GM15510 (cell line): ENCODE measurements around the gene RAB30.

Source experiments
- POLR2A ChIP-seq: IDR thresholded peaks from 3 replicates; pipeline ENCODE4 v1.6.1; 2011; ENCODE audit warnings: borderline replicate concordance; ENCODE audit not compliant: insufficient read length; ENCODE audit errors: extremely low read depth

RAB30 gene

DNA sequence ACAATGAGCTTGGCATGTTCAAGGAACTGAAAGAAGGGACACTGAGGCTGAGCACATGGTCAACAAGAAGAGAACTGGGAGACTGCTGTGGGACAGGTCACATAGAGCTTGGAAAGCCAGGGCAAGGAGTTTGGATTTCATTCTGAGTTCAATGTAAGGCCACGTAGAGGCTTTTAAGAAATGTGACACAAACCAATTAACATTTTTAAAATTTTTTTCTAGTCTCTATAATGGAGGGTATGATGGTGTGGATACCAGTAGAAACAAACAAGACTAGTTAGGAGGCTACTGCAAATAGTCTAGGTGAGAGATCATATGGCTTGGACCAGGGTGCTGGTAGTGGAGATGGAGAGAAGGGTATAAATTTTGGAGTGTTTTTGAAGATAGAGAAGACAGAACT lies 56.7 kb downstream of the RAB30 start:
- TF ChIP-seq POLR2A = no peak

DNA sequence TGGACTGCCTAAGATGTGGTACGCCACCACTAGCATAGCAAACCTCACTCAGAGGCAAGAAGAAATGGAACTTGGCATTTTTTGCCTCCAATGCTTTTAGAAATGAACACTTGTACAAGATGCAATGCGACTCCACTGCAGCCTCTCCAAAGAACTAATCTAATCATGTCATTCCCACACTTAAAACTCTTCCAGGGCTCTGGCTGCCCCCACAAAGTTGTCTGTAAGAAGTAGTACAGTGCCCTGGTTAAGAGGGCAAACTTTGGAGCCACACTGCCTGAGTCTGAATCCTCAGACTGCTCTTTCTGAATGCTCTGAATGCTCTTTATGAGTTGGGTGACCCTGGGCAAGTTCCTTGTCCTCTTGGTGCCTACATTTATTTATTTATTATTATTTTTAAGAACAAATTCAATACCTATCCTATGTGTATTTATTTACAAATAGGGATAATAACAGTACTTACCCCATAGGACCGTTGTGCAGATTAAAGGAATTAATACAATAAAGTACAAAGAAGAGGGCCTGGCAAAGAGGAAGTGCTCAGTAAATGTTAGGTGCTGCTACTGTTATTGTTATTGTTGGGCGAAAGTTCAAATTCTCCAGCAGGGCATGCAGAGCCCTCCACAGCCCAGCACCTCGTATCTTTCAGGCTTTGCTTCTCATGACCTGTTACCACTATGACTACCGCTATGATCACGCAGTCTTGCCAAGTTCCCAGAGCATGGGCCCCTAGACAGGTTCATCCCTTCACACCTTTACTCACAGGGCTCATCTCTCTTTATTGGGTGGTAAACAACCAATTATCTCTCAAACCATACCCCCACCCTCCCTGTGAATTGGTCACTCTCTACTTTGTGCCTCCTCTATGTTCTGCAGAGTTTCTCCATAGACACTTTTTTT lies 59.3 kb downstream of the RAB30 start:
- no peak for TF ChIP-seq POLR2A

DNA sequence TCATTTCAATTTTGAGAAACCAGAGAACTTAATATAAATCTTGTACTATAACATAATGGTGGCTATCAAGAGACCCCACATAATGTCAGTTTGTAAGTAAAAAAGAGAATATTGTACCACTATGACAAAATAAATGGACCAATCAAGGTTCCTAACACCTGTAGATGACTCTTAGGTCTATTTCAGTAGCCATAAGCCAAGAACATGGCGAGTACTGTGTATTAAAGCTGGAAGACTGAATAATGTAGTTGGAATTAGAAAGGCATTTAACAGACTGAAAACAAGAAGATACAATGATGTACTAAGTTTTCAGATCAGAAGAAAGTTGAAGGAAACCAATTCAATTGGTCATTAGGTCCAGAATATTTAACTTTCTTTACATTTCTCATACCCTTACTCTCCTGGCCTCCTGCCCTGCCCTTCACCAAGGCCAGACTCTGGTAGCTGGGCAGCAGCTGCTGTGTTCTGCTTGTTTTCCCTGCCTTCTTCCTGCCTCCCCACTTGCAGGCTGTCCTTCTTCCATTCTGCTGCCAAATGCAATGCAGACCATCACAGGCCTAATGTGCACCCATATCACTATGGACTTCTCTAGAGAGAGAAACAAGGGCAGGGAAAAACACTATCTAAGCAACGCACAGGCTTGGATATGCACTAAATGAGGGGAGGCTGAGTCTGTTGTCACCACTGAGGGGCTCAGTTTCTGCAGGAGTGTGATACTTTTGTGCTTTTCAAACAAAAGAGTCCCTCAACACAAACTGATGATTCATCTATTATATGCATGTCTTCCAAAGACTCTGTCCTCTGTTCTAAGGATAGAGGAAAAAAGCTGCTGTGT lies 60.1 kb downstream of the RAB30 start:
- TF ChIP-seq POLR2A = no peak

DNA sequence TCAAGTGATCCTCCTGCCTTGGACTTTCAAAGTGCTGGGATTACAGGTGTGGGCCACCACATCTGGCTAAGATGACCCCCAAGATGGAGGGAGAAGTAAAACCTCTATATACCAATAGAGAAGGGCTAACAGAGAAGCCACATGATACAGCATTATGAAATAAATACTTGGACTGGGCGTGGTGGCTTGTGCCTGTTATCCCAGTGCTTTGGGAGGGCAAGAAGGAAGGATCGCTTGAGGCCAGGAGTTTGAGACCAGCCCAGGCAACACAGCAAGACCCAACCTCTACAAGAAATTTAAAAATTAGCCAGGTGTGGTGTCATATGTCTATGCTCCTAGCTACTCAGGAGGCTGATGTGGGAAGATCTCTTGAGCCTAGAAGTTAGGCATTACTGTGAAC lies 61.7 kb downstream of the RAB30 start:
- TF ChIP-seq POLR2A = no peak

DNA sequence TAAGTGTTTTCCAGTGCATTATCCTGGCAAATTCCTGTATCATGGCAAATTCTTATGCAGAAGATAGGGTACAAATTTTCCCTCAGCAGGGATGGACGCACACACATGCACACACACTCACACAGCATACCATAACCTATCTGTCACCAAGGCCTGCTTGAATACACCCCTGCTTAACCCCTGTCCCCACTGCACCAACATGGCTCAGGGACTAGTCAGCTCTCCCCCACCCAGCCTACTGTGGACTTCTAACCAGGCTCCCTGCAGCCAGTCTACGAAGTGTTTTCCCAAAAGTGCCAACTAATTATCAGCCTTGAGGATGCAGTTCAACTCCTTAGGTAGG lies 63.1 kb downstream of the RAB30 start:
- TF ChIP-seq POLR2A = no peak

DNA sequence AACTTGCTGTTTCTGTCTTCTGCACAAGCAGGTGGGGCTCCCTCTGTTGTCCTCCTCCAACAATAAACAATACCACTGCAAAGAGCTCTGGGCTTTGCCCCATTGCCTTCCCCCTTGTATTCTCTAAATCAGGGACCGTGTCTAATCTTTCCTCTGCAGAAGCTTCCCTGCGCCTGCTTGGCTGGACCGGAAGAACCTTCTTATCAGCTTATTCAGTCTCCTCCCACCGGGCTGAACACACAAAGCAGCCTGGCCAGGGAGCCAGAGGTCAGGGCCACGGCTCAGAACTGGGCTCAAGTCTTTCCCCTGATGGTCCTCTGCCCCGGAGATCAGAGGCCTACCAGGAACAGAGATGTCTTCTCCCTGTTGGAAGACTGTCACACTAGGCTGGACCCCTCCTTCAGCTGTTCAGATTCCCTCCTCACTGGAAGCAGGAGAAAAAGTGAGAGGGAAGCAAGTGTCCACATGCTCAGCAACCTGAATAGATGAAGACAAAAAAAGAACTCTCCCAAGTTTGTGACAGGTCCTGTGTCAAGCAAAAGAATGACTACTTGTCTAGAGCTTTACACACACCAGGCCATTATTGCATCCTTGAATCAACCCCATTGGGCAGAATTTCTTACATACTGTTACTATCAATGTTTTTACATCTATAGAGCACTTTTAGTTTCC lies 63.7 kb downstream of the RAB30 start:
- no peak for TF ChIP-seq POLR2A

DNA sequence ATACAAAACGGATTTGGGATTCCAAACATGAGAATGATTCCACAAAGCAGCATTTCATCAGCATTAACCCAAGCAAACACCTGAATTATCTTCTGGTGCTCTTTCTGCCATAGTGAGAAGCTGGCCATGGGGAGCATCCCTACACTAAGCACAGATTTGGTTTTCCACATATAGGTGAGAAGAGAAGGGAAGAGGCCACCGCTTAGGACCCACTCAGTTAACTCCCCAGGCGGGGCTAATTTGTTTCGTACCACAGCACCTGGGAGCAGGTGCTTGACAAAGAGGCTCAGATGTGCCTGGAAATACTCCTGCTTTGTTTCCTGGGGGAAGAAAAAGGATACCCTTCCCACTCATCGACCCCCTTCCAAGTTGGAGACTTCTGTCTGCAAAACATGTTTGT lies 64.2 kb downstream of the RAB30 start:
- no peak for TF ChIP-seq POLR2A

DNA sequence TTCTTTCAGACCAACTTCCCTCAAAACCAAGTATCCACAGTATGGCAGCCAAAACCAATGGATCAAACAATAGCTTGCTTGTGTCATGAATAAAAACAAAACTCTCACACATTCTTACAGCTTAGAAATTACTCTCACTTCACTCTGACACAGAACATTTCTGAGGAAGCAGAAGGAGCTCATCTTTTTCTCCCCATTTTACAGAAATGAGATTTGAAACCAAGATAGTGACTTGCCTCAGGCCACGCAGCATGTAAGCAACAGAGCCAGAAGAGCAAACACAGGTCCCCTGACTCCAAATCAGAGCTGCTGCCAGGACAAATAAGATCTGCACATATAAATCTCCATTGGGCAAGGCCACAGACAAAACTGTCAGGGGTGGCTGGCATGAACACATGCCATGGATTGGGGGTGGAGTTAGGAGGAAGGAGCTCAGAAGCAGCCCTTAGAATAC lies 64.8 kb downstream of the RAB30 start:
- TF ChIP-seq POLR2A = no peak

DNA sequence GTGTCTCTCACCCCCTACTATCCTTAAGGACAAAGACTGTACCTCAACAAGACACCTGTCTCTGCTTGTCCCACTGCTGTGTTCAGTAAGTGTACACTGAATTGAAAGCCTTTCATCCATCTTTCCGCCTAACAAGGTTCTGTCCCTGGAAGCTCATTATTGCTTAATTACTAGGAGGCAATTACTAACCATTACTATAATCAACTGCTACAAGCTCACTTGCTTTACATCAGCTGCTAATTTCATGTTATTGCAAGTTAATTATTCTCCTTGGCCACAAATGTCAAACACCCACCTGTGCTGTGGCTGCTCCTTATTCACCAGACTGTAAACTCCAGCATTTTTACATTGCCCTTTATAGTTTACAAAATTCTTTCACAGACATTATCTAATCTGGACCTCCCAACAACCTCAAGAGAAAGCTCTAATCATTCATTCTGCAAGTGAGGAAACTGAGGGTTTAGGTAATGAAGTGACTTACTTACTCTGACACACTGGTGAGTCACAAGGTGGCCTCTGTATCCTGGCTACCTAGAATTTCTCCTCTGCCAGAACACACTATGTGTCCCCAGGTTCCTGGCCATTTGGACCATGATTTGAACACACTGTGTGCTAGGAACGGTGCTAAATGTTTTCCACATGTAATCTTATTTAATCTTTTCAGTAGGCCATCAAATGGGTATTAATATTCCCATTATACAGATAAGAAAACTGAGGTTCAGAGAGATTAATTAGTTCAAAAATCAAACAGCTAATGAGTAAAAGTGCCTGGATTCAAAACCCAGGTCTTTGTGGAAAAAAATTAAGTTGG lies 66.7 kb downstream of the RAB30 start:
- TF ChIP-seq POLR2A = no peak

DNA sequence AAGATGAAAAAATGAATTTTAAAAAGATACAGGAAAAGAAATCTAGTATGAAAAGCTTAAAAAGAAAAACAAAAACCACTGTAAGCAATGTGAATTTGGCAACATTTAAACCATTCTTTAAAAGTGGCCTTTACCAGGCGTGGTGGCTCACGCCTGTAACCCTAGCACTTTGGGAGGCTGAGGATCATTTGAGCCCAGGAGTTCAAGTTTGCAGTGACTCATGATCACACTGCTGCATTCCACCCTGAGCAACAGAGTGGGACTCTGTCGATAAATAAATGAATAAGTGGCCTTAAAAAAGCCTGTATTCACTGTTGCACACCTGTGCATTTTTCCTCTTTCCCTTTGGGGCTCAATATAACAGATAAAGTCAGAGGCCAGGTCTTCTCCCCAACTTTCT lies 69.2 kb downstream of the RAB30 start:
- TF ChIP-seq POLR2A = no peak

DNA sequence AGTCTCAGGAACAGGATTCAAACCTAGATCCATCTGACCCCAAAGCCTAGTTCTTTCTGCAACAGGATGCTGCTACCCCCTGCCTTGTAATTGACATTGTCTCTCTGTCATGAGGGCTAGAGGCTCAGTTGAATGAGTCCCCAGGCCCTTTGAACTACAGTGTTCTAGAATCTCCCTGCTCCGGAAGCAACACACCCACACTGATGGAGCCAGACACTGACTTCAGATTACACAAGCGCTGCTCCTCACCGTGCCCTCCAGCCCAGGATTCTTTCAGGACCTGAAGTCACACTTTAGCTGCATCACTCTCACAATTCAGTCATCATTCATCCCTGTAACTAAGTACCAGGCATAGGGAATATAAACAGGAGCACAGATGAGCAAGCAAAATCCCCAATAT lies 69.6 kb downstream of the RAB30 start:
- TF ChIP-seq POLR2A = no peak

DNA sequence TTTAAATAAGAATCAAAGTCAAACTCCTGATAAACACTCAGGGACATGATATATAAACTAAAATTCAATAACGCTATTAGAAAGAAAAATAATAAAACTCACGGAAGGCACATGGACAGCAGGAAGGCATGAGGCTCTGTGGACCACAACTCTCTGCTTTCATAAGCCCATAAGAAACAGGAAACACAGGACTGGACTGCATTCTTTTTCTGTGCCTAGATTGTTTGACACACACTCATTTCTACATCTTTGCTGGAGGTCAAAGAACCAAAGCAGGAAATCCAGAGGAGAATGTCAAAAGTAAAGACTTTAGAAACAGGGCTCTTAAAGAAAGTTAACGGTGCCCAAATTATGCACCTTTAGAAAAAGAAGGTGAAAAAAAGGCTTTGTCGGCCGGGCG lies 71.3 kb downstream of the RAB30 start:
- no peak for TF ChIP-seq POLR2A

DNA sequence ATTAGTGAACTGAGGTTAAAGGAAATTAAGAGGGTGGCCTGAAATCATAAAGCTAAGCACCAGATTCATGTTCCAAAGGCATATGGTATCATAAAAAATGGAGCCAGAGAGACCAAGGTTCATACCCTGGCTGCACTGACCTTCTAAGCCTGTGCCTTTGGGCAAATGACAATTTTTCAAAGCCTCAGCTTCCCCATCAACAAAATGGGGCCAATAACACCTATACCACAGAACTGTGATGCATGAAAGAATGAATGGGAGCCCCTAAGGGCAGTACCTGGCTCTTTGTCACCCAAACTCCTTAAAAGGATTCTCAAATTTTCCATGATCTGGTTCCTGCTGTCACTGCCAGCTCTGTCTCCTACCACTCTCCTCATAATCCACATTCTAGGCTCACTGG lies 72.5 kb downstream of the RAB30 start:
- TF ChIP-seq POLR2A = no peak

DNA sequence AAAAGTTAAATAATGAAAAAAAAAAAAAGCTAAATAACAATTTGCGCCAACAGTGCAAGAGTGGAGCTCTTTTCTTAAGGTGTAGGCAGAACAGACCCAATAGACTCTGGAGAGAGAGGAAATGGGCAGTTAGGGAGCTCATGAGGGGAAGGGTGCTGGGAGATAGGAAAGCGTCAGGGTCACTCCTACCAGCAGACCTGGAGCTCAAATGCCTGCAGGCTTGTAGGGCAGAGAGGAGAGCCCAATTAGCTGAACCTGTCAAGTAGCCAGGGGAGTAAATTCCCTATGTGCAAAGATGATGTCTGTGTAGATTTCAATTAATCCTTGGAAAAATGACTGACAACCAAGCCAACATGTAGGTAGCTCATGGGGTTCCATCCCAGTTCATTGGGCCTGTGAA lies 73.0 kb downstream of the RAB30 start:
- no peak for TF ChIP-seq POLR2A

DNA sequence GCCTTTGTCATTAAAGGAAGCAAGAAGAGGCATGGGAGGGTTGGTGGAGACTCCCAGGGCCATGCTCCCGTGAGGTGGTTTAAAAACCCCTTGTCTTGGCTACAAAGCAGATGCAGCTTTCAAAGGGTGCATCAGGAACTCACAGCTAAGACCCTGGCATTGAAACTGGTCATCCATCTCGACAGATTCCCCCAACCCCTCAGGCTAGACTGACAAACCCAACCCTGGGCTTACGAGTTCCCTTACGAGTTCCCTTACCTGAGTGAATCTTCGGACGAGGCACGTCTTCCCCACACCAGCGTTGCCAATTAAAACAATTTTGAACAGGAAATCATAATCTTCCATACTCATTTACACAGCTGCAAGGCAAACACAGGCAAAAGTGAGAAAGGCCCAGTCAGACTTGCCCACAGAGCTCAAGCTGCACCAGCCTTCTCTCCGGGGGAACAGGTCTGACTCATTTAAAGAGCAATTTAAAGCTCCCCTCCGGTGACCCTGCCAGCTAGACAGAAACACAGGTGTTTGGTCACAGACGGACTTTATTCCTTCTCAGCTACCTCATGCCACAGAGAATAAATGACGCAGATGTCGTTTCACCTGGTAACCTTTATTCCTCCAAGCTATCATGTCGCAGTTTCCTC lies 74.6 kb downstream of the RAB30 start:
- TF ChIP-seq POLR2A = no peak
